NT2/D1 (cell line): ENCODE measurements around the gene DLK2.

ENCODE experiments used
- DNase-seq: peaks from one replicate; pipeline ENCODE4 v3.0.0-alpha.2; 2011; ENCODE audit warnings: low read depth, low spot score
- H3K27me3 ChIP-seq: 2 replicates; pipeline ENCODE4 v1.6.0; 2011; ENCODE audit warnings: mild to moderate bottlenecking; ENCODE audit not compliant: insufficient read length, insufficient read depth
- H3K36me3 ChIP-seq: 2 replicates; pipeline ENCODE4 v1.6.1; 2011; ENCODE audit warnings: mild to moderate bottlenecking, low read length, mixed read lengths; ENCODE audit not compliant: insufficient read depth, insufficient read length
- H3K4me1 ChIP-seq: 2 replicates; pipeline ENCODE4 v1.5.1; 2011; ENCODE audit not compliant: insufficient read depth, insufficient read length
- H3K4me3 ChIP-seq: 2 replicates; pipeline ENCODE4 v1.5.1; 2011; ENCODE audit warnings: low read depth; ENCODE audit not compliant: insufficient read length
- H3K9ac ChIP-seq: 2 replicates; pipeline ENCODE4 v1.6.0; 2011; ENCODE audit warnings: low read depth; ENCODE audit not compliant: insufficient read length
- H3K9me3 ChIP-seq: 2 replicates; pipeline ENCODE4 v1.5.1; 2011; ENCODE audit warnings: mild to moderate bottlenecking, low read length; ENCODE audit not compliant: insufficient read depth
- SUZ12 ChIP-seq: IDR thresholded peaks from 2 replicates; pipeline ENCODE4 v1.6.1; 2011; ENCODE audit not compliant: insufficient read length, insufficient read depth; ENCODE audit errors: extremely low read depth
- YY1 ChIP-seq: IDR thresholded peaks from 2 replicates; pipeline ENCODE4 v1.6.1; 2011; ENCODE audit not compliant: insufficient read length, insufficient read depth
- ZNF274 ChIP-seq: IDR thresholded peaks from 2 replicates; pipeline ENCODE4 v1.6.1; 2011; ENCODE audit warnings: mild to moderate bottlenecking, low read depth, low read length

DLK2 gene

DNA sequence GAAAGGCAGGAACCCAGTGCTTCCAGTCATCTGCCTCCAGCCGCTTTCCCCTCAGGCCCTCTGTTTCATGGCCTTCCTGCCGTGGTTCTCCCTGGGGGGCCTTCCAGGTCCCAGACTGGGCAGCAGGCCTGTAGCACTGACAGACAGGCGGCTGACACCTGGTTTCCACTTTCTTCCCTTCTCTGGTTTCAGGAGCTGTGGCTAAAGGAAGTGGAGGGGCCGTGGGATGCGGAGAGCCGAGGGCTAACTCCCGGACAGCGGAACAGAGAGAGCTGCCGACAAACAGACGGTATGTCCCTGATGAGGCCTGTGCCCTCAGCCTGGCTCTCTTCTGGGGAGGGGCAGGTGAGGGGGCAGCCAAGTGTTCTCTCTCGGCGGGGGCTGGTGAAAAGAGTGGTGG is 42.3 kb upstream of the DLK2 start:
- Histone ChIP-seq H3K36me3 (peaks cover 54% of the 10 kb centered on the region), H3K9me3 (no peaks in the 10 kb centered on the region), H3K9ac (no peak overlapping the region), H3K4me3 (no peak overlapping the region), H3K27me3 (no peaks in the 10 kb centered on the region), H3K4me1 (peaks cover 12% of the 10 kb centered on the region)
- TF ChIP-seq SUZ12 (no peak), ZNF274 (no peak), YY1 (no peak)
- DNase-seq, result no peak

DNA sequence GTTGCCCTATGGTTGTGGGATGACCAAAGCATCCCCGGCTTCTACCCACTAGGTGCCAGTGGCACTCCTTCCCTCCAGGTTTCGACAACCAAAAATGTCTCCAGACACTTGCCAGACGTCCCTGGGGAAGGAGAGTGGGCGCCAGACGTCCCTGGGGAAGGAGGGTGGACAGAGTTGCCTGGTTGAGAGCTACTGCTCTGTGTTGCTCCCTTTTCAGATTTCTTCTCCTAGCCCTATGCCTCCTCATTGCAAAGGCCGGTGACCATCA is 41.7 kb upstream of the DLK2 start:
- Histone ChIP-seq H3K4me3 (no peak overlapping the region), H3K36me3 (peaks cover 48% of the 10 kb centered on the region)
- no peak for DNase-seq

DNA sequence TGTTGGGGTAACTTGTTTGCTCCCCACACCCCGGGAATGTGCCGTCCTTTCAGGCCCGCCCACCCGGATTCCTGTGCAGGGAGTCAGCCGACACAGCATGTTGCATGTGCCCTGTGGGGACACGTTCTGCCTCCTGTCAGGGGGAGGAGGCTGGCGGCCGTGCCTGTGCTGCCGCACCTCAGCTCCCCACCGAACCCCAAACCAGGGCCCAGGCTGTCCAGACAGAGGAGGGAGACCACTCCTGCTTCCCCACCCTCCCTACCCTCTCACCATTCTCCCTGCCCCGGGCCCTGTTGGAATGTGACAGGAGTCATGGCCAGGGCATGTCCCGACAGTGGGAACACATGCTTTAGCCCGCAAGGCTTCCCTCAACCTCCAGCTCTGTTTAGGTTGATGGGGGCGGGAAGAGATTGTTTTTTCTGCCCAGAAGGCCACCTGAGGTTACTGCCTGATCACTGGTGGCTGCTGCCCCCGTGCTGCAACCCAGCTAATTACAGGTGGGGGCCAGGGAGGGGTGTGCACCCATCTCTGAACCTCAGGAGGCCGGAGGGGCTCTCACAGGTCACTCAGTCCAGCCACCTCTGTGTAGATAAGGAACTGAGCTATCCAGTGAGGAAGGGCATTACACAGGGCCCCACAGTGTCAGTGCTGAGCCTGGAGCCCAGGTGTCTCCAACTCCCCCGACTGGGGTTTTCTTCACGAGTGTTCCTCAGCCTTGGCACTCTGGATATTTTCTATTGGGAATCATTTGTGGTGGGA is 41.2 kb upstream of the DLK2 start:
- no peaks in the 10 kb centered on the region for H3K27me3 ChIP-seq
- peaks cover 43% of the 10 kb centered on the region for H3K36me3 ChIP-seq
- DNase-seq, result no peak
- no peak overlapping the region for H3K9ac ChIP-seq
- H3K9me3 ChIP-seq, result no peaks in the 10 kb centered on the region
- no peak for TF ChIP-seq YY1
- no peak for TF ChIP-seq ZNF274
- no peak for TF ChIP-seq SUZ12
- peaks cover 12% of the 10 kb centered on the region for H3K4me1 ChIP-seq
- H3K4me3 ChIP-seq, result no peak overlapping the region

More for the DNA sequence above, 41.7 kb upstream of the DLK2 start:
- Histone ChIP-seq H3K9ac (peak overlapping the region; percentile 2), H3K4me1 (peaks cover 12% of the 10 kb centered on the region), H3K9me3 (no peaks in the 10 kb centered on the region), H3K27me3 (no peaks in the 10 kb centered on the region)
- TF ChIP-seq ZNF274, result no peak
- TF ChIP-seq SUZ12, result no peak
- TF ChIP-seq YY1, result no peak

DNA sequence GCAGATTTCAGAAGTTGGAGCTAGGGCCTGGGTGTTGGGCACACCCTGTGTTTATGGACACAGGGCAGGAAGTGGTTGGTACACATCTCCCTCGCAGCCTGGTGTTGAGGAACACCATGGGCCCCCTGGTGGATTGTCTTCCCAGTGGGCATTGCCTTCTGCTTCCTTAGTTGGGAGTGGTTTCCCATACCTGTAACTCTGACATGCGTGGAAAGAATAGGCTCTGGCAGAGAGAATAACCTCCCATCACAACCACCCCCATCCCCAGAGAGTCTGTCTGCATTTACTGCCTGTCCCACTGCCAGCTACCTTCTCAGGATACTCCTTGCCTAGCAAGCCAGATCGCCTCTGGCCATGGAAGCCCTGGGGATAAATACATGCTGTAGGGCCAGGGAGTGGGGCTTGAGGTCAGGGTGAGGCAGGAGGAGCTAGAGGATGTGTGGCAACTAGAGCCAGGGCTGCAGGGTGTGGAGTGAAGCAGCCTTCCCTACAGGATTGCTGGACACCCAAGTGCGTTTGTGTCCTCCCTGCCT is 40.1 kb upstream of the DLK2 start:
- DNase-seq, result no peak
- peaks cover 12% of the 10 kb centered on the region for H3K4me1 ChIP-seq
- no peak for TF ChIP-seq YY1
- no peak for TF ChIP-seq ZNF274
- TF ChIP-seq SUZ12, result no peak
- no peaks in the 10 kb centered on the region for H3K27me3 ChIP-seq
- H3K36me3 ChIP-seq, result peaks cover 35% of the 10 kb centered on the region
- H3K9me3 ChIP-seq, result no peaks in the 10 kb centered on the region
- H3K9ac ChIP-seq, result peak overlapping the region; percentile 59
- no peak overlapping the region for H3K4me3 ChIP-seq

DNA sequence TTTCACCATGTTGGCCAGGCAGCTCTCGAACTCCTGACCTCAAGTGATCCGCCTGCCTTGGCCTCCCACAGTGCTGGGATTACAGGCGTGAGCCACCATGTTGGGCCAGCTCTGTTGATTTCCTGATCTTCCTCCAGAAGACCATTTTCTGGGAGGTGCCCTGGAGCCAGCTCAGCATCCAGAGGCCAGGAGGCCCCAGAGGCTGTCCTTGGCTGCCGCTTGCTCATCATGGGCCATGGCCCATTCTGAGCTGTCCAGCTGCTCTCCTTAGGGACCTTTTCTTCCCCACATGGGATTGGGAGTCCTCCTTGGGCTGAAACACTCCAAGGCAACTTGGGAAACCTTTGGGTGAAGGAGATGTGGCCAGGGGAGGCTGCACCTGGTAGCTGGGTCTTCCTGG is 39.4 kb upstream of the DLK2 start:
- peaks cover 33% of the 10 kb centered on the region for H3K36me3 ChIP-seq
- H3K27me3 ChIP-seq, result no peaks in the 10 kb centered on the region
- H3K9me3 ChIP-seq, result no peaks in the 10 kb centered on the region
- no peak overlapping the region for H3K4me3 ChIP-seq
- TF ChIP-seq YY1 (no peak), SUZ12 (no peak), ZNF274 (no peak)
- no peak overlapping the region for H3K9ac ChIP-seq
- H3K4me1 ChIP-seq, result peaks cover 14% of the 10 kb centered on the region
- no peak for DNase-seq

DNA sequence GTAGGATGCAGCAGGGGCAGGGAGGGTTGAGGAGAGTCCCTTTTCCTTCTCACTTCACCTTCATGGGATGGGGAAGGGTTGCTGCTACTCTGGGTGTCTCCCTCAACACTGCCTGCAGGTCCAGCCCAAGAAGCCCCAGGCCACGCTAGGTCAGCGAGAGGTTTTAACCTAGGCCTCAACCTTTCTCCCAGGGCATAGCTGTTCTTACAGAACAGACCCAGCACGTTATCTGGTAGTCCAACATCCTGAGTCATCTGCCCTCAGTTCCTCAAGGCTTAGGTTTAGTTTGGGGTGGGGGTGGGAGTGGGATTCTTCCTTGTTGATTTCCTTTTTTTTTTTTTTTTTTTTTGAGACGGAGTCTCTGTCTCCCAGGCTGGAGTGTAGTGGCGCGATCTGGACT is 39.0 kb upstream of the DLK2 start:
- TF ChIP-seq SUZ12 (no peak), YY1 (no peak), ZNF274 (no peak)
- DNase-seq, result no peak
- Histone ChIP-seq H3K9ac (no peak overlapping the region), H3K4me1 (peaks cover 18% of the 10 kb centered on the region), H3K9me3 (no peaks in the 10 kb centered on the region), H3K4me3 (no peak overlapping the region), H3K36me3 (peaks cover 33% of the 10 kb centered on the region), H3K27me3 (no peaks in the 10 kb centered on the region)

DNA sequence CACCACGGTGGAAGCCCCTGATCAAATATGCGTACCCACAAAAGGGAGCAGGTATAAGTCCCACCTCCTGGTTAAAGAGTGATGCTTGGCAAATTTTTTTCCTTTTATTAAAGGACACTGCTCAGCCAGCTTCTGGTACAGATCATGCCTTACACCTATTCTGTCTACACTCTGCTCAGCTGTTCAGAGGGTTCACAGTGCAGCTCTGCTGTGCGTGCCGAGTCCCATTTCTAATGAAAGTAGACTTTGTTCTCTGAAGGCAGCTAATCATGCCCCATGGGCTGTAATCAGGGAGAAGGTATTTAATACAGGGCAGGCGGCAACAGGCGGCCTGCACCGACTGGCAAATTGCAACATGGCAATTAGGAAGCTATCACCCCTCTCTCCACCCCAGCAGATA is 38.5 kb upstream of the DLK2 start:
- no peaks in the 10 kb centered on the region for H3K9me3 ChIP-seq
- DNase-seq, result no peak
- H3K27me3 ChIP-seq, result no peaks in the 10 kb centered on the region
- peaks cover 31% of the 10 kb centered on the region for H3K36me3 ChIP-seq
- TF ChIP-seq SUZ12 (no peak), ZNF274 (no peak), YY1 (no peak)
- H3K4me1 ChIP-seq, result peaks cover 21% of the 10 kb centered on the region
- H3K9ac ChIP-seq, result no peak overlapping the region
- no peak overlapping the region for H3K4me3 ChIP-seq
